Measurements from ENCODE around the gene RALGPS1. TPM values are rescaled to one million over a fixed set of nuclear protein-coding genes. Genes with fewer than 3 reads are reported as not detected.

The RALGPS1 gene
- total and polyA plus RNA-seq, 2 of the 8 experiments (the other 6 are each of a cell fraction or from before 2014, with no cell fraction given): 20.0 to 23.5 TPM

DNA sequence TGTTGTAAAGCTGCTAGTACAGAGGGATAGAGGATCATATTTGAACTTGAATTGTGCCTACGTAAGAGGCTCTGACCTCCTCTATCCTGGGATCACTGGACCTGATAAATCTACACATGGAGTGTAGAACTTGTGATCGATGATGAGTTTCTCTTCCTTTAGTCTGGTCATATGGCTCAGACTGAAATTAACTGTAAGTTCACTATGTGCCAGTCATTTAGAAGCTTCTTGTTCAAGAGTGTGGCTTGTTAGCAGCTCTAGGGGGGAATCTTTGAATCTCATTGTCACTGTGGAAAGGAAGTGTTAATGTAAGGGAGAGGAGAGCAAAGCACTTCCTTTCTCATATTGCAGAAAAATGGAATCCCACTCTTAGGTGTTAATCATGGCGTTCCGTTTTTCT lies 42.1 kb upstream of the RALGPS1 start:
- no peak overlapping the region for H4K8ac ChIP-seq (ENCODE audit: extremely low read depth, insufficient read depth, low read length)
- no peak overlapping the region for H3K4ac ChIP-seq (replicated peaks; ENCODE audit: insufficient read length, low read depth, low read length)
- no peak overlapping the region for H2BK120ac ChIP-seq (replicated peaks; ENCODE audit: low read depth, low read length)
- no peak overlapping the region for H3K23ac ChIP-seq (ENCODE audit: insufficient read length)
- H2AFZ ChIP-seq (ENCODE audit: low read length): no peak overlapping the region
- H4K20me1 ChIP-seq (replicated peaks in 1 of 2; ENCODE audit: control insufficient read depth in 1 of 2, insufficient read depth in 2 of 2, low read length in 2 of 2): peaks cover 8 to 11% of the 10 kb centered on the region in 2 experiments
- H3K18ac ChIP-seq (ENCODE audit: extremely low read depth, low read length): no peak overlapping the region
- no peak overlapping the region for H3K56ac ChIP-seq (replicated peaks; ENCODE audit: insufficient read length, low read depth, low read length)
- no peak overlapping the region for H4K91ac ChIP-seq (replicated peaks; ENCODE audit: insufficient read length, low read length)
- no peak overlapping the region for H3K27ac ChIP-seq (ENCODE audit: low read depth, low read length)
- H2BK15ac ChIP-seq (ENCODE audit: low read length): no peak overlapping the region
- peaks cover 16% of the 10 kb centered on the region for H3K79me1 ChIP-seq (ENCODE audit: low read depth, low read length)
- H3K27me3 ChIP-seq (replicated peaks in 1 of 4; ENCODE audit: control insufficient read depth in 3 of 4, extremely low read depth in 1 of 4, insufficient read depth in 3 of 4, low read length in 3 of 4): no peaks in the 10 kb centered on the region
- no peak overlapping the region for H2AK5ac ChIP-seq (ENCODE audit: low read depth, low read length)
- no peaks in the 10 kb centered on the region; a peak in 2 of 8 replicates for H3K36me3 ChIP-seq (ENCODE audit: control insufficient read depth in 2 of 4, insufficient read depth in 4 of 4, low read length in 3 of 4)
- no peaks in the 10 kb centered on the region for H3K9me3 ChIP-seq (ENCODE audit: insufficient read depth in 2 of 2, low read depth in 1 of 2, low read length in 1 of 2)
- no peak overlapping the region for H2BK12ac ChIP-seq (ENCODE audit: low read depth, low read length)
- no peak overlapping the region for H2BK5ac ChIP-seq (ENCODE audit: low read depth, low read length)
- no peak overlapping the region for H2BK20ac ChIP-seq (ENCODE audit: low read length)
- ChIA-PET CTCF (ENCODE audit: partially characterized antibody) (no interaction called here), POLR2A (ENCODE audit: partially characterized antibody) (interaction anchor here (0.8 to 1.5 kb wide), 3 partner anchors 9 to 16 kb away, joined by 3 read pairs; no protein-coding TSS in a partner anchor)
- H3K23me2 ChIP-seq (ENCODE audit: low read depth, low read length): no peaks in the 10 kb centered on the region
- DNase-seq (ENCODE audit: low read depth in 1 of 2, low spot score in 2 of 2): no peak
- 91% methylated on average over 4 of the region's 4 CpGs; no CpG with 5 or more reads in 1 of the 2 experiments for WGBS, 2 experiments (ENCODE audit: extremely low coverage in 1 of 2, insufficient coverage in 1 of 2, insufficient read length in 1 of 2, insufficient replicate concordance in 2 of 2, low coverage in 1 of 2, low lambda C conversion rate in 2 of 2, missing lambda C conversion rate in 1 of 2)
- peaks cover 5 to 77% of the 10 kb centered on the region in 2 experiments for H3K79me2 ChIP-seq (ENCODE audit: control insufficient read depth in 1 of 2, insufficient read depth in 2 of 2, low read length in 2 of 2)
- no peak overlapping the region for H3K9ac ChIP-seq (replicated peaks in 1 of 4; ENCODE audit: extremely low read depth in 1 of 4, low read depth in 3 of 4, low read length in 3 of 4)
- TF ChIP-seq, protein P1, sequence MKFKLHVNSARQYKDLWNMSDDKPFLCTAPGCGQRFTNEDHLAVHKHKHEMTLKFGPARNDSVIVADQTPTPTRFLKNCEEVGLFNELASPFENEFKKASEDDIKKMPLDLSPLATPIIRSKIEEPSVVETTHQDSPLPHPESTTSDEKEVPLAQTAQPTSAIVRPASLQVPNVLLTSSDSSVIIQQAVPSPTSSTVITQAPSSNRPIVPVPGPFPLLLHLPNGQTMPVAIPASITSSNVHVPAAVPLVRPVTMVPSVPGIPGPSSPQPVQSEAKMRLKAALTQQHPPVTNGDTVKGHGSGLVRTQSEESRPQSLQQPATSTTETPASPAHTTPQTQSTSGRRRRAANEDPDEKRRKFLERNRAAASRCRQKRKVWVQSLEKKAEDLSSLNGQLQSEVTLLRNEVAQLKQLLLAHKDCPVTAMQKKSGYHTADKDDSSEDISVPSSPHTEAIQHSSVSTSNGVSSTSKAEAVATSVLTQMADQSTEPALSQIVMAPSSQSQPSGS (IDR thresholded peaks at IDR 0.05; ENCODE audit: low read length): no peak
- TF ChIP-seq CTBP2 (IDR thresholded peaks at IDR 0.05; ENCODE audit: borderline replicate concordance, insufficient read depth, insufficient read length, low read length) (no peak), ATF3 (IDR thresholded peaks at IDR 0.05; ENCODE audit: insufficient read depth, low read depth, low read length) (no peak), CBX5 (IDR thresholded peaks at IDR 0.05; ENCODE audit: low read depth, low read length) (no peak), USF2 (IDR thresholded peaks at IDR 0.05; ENCODE audit: low read length) (no peak), BCL11A (IDR thresholded peaks at IDR 0.05; ENCODE audit: low read depth in 2 of 2, low read length in 2 of 2) (no peak), RAD21 (IDR thresholded peaks at IDR 0.05 in 1 of 2, conservative IDR thresholded peaks at IDR 0.05 in 1 of 2; ENCODE audit: low read depth in 2 of 2, low read length in 2 of 2) (no peak), RXRA (IDR thresholded peaks at IDR 0.05; ENCODE audit: insufficient read depth, low read depth, low read length) (no peak), JUND (IDR thresholded peaks at IDR 0.05; ENCODE audit: low read length) (no peak)
- H3K4me3 ChIP-seq (ENCODE audit: extremely low read depth in 1 of 4, insufficient read depth in 2 of 4, low read depth in 3 of 4, low read length in 4 of 4): no peak overlapping the region
- no peak overlapping the region for H3K14ac ChIP-seq (ENCODE audit: insufficient read length)
- no peak overlapping the region for H3K4me2 ChIP-seq (ENCODE audit: insufficient read depth in 1 of 2, low read depth in 2 of 2, low read length in 2 of 2)
- peaks cover 0 to 6% (median under 1%) of the 10 kb centered on the region in 4 experiments; a peak in 3 of 7 replicates for H3K4me1 ChIP-seq (replicated peaks in 1 of 4; ENCODE audit: control insufficient read depth in 3 of 4, insufficient read depth in 4 of 4, low read length in 3 of 4)
- H4K5ac ChIP-seq (ENCODE audit: insufficient read length, low read depth, low read length): no peak overlapping the region
- FAIRE-seq: no peak

Measured in H1 (cell line).